Suppressor macrophage treated with lipopolysaccharide for 1 hour (primary cell): ENCODE measurements around the gene CEACAM21.
A peak's percentile ranks its signal among the peaks of the same experiment; 100 is the strongest.
"Not testable (repeated sequence)": the region's sequence is repeated elsewhere in the genome, so short reads cannot be mapped to it uniquely, and the experiment has no call there.

Experiments
- DNase-seq, 3 donors: peaks; one replicate each; pipeline ENCODE4 v3.0.0-alpha.2; 2020 to 2022

CEACAM21 gene

DNA sequence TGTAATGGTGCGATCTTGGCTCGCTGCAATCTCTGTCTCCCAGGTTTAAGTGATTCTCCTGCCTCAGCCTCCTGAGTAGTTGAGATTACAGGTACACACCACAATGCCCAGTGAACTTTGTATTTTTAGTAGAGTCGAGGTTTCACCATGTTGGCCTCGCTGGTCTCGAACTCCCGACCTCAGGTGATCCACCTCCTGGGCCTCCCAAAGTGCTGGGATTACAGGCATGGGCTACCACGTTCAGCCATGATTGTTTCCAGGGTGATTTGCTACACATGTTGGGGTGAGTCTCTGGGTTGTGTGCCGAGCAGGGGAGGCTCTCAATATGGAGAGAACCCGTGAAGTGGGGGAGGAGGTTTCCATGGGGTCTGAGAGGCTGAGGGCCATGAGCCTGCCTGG lies 24.8 kb upstream of the CEACAM21 start:
- no peak for DNase-seq

DNA sequence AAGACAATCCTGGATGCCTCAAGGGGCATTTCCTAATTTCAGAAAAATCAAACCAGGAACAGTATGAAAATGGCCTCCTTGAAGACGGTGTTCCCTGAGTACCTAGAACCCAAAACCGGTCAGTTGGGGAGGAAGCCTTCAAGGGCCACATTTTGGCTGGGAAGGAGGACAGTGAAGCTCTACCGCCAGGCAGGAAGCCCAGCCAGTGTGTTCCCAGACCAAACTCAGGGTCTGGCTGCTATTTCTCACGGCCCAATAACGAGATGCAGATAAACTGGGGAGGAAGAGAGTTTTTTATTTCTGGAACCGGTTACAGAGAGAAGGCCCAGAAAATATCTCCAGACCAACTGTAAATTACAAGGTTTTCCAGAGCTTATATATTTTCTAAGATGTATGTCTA lies 24.3 kb upstream of the CEACAM21 start:
- DNase-seq = no peak

DNA sequence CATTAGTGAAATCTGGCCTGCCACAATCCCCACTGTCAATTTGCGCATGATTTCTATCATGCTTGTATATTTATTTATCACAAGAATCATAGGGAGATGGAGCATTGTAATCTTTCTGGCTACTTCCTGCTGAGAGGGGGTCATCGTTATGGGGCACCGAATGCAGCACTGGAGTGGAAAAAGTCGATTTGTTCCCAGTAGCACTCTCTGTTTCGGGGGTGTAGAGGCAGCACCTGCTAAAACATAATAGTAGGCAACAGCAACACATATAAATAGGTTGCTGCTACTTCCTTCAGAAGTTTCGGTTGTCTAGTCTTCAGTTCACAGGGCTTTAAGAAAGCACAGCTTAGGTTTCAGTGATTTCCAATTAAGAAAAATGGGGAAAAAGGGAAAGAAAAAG lies 23.4 kb upstream of the CEACAM21 start:
- no peak for DNase-seq

DNA sequence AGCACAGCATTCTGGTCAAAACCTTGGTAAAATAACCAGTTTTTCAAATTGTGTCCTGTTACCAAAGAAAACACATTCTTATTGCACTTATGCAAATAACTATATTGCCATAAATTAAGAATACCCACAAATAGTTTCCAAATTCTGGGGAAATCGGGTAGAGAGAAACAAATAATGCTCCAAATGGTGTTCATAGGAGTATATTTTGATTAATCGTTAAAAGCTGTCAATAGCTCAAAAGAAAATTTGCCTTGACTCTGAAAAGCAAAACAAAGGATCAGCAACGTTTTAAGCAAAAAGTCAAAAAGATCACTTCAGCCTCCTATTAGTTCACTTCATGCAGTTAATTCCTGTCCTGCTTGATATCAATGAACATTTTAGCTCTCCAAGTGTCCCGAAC lies 22.2 kb upstream of the CEACAM21 start:
- no peak for DNase-seq

DNA sequence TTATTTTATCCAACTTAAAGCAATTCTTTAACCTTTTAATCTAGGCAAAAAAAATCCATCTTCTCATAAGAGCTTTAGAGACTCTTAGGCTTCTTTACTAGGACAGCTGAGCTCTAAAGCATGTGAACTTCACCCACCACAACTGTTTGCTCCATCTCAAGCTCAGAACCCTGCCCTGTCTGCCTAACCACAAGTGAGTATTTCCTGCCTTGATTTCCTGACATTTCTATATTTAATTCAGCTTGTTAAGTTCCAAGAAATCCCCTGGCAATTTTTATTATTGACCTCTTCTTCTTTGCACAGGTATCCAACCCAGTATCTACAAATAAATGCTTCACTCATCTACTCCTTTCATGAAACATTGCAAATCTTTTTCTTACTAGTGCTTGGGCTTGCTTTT lies 21.1 kb upstream of the CEACAM21 start:
- no peak for DNase-seq

DNA sequence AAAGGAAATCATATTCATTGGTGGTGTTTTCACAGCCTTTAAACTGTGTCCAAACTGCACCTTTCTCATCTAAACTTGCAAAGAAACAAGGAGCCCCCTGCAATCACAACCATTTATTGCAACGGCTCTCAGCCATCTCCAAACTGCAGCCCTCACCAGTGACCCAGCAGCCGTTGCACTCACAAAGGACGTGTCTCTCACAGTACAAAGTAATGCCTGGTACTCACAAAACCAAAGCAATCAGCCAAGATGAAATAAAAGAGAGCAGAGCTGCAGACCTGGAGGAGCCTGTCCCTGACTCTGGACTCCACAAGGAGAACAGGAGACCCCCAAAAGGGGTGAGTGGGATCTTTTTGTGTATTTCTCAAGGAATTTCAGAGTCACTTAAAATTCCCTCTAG lies 20.2 kb upstream of the CEACAM21 start:
- no peak for DNase-seq

DNA sequence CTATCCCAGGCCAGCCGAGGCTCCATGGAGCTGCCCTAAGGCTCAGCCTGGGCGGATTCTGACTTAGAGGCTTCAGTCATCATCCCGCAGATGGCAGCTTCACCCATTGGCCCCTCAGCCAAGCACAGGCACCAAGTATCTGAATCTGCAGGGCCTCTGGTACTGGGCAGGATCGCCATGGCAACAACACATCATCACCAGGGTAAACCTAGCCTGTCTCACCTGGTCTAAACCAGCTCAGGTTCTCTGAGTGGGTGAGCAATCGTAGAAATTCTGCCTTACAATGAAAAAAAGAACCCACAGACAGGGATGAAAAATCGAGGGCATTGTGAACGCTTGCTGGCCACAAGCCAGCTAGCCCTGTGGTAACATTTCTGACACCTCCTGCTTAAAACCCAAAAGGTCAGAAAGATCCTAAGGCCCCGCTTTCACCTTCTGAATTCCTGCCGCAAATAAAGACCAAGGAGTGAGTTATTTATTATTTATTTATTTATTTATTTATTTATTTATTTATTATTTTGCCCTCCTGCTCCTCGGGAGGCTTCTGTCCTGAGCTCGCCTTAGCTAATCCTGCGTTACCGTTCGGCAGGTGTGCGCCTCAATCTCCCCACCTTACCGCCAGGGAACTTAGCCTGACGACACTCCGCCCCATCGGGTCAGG lies 12.0 kb upstream of the CEACAM21 start:
- no peak for DNase-seq

DNA sequence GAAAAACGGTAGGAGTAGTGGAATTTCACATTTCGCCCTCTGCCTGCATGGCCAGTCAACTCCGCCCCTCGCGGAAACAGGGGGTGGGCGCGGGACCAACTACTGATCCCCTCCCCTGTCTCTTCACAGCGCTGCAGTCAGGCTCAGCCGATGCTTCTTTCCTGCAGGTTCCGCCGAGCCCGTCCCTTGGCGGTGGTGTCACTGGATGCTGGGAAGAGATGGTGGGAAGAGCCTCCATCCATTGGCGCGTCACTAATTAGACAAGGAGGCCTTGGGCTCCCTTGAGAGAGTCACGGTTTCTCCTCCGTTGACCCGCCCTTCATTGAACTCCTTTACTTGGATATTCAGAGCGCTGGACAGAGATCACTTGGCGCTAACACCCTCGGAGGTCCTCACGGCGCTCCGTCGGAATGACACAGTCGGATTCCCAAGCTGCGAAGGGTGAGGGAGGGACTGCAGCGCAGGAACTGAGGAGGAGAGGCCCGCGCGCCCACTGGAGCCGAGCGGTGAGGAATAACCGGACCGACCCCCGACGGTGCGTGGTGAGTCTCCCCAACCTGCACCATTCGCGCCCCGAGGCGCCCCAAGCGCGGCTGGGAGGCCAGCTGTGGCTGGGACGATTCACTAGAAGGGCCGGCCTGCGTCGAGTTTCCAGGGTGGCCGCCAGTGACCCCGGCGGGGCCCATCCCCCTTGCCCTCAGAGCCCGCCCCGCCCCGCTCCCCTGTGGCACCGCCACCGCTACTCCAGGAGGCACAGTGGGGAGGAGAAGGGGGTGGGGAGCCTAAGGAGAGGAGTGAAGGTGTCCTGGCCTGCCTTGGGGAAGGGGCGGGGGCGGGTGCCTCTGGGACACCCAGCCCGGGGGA lies 11.2 kb upstream of the CEACAM21 start:
- DNase-seq = peak; percentile 22 to 35 (median 33)

DNA sequence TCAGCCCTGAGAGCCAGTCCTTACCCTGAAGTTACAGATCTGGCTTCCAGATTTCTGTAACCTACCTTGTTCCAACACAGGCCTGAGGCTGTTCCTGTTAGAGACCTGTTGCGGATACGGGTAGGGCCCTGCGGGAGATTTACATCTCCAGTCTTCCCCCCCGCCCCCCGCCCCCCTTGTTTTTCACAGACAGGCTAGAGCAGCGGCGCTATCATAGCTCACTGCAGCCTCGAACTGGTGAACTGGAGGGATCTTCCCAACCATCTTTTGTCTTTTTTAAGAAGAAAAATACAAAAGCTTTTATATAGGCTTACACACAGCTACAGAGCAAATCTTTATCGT lies 10.6 kb upstream of the CEACAM21 start:
- DNase-seq = no peak

DNA sequence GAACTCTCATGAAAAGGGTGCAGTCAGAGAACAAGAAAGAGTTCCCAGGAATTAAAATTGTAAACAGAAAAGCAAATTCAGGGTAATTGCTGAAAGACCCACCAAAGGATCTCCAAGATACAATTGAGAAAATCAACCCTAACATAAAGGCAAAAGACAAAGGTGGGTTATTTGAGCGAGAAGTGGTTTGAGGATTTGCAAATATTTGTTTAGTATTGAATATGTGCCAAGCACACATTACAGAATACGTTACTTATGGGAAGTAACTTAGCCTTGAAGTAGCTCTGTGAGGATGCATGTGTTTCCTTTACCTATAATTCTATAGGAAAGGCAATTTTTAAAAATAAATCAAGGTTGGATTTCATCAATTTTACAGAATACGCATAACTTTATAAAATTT lies 10.0 kb upstream of the CEACAM21 start:
- no peak for DNase-seq

DNA sequence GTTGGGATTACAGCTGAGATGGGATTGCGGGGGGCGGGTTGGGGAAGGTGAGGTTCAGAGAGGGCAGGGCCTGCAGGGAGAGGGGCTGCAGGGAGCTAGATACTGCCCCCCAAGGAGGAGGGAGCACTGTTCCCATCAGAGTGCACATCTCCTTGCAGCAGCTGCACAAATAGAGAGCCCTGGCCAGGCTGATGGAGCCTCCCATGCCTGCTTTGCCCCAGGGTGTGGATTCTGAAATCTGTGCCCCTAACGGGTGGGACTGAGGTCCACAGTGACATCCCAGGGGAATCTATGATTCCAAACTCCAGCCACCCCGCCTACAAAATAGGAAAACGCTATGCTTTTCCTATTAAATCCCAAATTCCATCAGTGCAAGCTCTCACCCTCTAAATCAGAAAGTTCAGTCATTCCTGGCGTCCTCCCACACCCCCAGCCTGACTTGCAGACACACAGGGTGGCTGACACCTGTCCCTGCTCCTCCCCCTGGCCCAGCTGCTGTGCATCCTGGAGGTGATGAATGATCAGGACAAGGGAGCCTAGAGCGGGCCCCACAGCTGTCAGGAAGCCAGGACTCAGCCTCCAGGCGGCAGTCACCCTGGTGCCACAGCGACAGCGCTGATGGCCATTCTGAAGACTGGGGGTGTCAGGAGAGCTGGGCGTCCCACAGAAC lies 6.3 kb upstream of the CEACAM21 start:
- DNase-seq = no peak

DNA sequence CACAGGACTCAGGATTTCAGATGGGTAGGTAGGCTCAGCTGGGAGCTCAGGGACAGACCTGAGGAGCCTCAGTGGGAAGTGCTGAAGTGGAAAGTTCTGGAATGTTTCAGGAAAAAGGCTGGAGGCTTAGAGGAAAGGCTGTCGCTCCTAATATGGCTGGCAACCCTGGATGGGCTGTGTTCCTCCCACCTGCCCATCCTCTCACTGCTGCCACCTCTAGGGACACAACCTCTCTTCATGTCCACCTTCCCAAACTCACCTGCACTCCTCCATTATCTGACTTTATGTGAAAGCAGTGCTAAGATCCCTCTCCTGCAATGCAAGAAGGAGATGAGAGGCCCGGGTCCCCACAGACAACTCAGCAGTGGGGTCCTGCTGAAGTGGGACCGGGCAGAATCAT lies 5.8 kb upstream of the CEACAM21 start:
- no peak for DNase-seq

DNA sequence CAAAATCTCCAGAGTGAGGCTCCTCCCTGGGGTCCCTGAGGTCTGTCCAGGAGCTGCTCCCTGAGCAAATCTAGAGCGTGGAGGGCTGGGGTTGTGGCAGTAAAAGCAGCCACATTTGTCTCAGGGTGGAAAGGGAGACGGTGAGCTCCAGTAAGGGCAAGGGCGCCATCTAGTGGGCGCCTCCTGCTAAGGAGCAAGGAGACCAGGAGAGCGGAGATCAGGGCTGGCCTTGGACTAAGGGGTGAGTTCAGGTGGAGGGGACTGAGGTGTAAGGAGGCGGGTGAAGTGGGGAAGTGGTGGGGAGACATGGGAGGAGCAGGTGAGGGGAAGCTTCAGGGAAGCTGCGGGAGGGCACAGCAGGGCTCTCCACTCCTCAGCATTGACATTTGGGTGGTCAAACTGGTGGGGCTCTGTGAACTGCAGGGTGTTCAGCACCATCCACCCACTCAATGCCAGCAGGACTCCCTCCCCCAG lies 5.3 kb upstream of the CEACAM21 start:
- DNase-seq = peak; percentile 87 to 96 (median 92)

DNA sequence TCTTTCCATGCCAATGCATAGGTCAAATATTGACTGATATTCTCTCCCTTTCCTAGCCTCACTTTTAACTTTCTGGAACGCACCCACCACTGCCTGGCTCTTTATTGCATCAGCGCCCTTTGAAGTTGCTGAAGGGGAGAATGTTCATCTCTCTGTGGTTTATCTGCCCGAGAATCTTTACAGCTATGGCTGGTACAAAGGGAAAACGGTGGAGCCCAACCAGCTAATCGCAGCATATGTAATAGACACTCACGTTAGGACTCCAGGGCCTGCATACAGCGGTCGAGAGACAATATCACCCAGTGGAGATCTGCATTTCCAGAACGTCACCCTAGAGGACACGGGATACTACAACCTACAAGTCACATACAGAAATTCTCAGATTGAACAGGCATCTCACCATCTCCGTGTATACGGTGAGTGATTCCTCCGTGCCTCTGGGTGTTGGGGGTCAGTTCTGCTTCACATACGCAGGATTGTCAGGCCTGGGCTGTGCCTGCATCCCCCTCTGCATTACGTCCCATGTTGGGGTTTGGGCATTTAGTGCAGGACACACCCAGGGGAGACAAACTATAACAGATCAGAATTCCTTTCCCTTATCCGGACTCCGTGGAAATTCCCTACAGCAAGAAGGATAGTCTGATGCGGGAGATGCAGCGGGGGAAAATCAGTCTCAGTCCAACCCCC lies 1.3 kb downstream of the CEACAM21 start:
- no peak for DNase-seq

DNA sequence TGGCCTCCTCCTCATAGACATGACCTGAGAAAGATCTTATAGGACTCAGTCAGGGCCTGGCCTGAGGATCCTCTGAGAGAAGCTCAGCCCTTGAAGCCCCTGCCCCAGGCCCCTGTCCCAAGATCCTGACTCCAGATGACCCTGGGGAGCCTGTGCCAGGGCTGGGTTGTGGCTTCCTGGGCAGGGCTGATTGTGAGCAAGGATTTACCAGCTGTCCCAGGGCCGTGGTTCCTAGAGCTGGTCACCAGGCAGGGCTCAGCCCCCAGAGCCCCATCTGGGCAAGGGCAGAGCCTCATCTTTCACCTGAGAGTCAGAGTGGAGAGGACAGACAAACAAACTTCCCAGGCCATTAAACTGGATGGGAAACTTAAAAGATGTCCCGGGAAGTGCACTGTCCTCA lies 1.9 kb downstream of the CEACAM21 start:
- no peak for DNase-seq

DNA sequence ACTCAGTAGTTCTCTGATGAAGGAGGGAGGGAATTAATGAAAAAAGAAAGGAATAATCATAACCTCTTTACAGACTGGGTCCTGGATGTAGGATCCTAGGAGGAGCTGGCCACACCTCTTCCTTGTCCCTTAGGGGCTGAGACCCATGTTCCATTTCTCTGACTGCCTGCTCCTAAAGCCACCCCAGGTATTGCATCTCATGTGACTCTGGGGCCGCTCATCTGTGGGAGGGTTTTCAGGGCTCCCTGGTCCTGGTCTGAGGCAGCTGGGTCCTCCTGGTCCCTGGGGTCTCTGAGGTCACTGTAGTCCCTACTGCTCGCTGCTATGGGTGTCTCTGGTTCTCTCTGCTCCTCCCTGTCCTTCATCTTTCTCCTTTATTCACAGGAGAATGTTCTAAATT lies 2.9 kb downstream of the CEACAM21 start:
- DNase-seq = no peak

DNA sequence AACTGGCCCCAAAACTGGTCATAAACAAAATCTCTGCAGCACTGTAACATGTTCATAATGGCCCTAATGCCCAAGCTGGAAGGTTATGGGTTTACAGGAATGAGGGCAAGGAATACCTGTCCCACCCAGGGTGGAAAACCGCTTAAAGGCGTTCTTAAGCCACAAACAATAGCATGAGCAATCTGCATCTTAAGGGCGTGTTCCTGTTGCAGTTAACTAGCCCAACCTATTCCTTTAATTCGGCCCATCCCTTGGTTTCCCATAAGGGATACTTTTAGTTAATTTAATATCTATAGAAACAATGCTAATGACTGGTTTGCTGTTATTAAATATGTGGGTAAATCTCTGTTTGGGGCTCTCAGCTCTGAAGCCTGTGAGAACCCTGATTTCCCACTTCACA lies 5.1 kb downstream of the CEACAM21 start:
- DNase-seq = not testable (repeated sequence)

DNA sequence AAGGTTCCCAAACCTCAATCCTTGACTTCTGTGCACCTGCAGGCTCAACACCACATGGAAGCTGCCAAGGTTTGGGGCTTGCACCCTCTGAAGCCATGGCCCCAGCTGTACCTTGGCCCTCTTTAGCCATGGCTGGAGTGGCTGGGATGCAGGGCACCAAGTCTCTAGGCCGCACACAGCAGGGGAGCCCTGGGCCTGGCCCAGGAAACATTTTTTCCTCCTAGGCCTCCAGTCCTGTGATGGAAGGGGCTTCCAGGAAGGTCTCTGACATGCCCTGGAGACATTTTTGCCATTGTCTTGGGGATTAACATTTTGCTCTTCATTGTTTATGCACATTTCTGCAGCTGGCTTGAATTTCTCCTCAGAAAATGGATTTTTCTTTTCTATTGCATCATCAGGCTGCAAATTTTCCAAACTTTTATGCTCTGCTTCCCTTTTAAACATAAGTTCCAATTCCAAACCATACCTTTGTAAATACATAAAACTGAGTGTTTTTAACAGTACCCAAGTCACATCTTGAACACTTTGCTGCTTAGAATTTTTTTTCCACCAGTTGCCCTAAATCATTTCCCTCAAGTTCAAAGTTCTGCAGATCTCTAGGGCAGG lies 6.7 kb downstream of the CEACAM21 start:
- not testable (repeated sequence) for DNase-seq

DNA sequence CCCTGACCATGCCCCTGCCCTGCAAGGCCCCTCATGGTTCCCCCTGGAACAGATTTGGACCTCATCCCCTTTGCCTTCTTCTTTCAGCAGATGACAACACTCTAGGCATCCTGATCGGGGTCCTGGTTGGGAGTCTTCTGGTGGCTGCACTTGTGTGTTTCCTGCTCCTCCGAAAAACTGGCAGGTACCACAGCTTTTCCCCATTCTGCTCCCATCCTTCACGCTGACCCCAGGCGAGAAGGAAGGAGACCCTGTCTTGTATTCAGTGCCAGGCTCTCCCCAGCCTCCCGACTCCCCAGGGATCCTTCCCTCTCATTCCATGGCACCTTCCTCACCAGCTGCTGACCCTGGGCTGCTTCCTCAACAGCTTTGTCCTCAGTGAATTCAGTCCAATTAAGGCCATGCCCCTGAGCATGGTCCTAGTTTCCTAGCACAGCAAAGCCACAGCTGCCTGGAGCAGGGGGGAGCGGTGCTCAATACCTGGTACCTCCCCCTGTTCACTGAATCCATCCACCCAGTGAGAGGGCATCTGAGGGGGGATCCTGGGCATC lies 8.4 kb downstream of the CEACAM21 start:
- no peak for DNase-seq

DNA sequence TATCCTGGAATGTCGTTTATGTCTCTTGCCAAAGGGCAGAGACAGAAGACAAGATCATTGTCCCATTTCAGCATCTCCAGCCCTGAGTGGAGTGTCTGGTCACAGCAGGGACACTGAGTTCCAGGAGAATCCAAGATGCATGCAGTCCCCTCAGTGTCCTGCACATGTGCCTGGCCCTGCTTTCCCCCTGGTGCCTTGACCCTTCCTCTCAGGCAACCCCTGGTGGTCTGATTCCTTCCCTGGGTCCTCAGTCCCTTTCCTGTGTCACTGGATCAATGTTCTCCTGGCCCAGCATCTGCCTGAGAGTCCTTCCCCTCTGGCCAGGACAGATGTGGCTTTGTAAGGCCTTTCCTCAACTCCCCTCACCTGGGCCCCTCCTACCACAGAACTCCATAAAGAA lies 9.0 kb downstream of the CEACAM21 start:
- no peak for DNase-seq

DNA sequence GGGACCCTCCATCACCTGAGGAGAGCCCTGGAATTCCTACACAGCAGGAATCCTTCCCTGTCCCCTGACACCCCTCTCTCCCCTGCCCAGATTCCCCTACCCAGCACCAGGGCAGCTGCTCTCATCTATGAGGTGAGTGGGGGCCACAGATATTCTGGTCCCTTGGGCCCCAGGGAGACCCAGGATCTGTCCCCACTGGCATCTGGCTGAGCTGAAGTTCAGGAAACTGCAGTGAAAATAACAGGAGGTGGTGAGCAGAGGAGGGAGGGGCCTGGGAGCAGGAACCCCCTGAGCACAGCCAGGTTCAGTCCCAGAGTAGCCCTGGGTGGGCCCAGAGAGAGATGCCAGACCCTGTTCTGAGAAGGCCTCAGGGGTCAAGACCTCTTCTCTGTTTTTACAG lies 10.1 kb downstream of the CEACAM21 start:
- DNase-seq = no peak

DNA sequence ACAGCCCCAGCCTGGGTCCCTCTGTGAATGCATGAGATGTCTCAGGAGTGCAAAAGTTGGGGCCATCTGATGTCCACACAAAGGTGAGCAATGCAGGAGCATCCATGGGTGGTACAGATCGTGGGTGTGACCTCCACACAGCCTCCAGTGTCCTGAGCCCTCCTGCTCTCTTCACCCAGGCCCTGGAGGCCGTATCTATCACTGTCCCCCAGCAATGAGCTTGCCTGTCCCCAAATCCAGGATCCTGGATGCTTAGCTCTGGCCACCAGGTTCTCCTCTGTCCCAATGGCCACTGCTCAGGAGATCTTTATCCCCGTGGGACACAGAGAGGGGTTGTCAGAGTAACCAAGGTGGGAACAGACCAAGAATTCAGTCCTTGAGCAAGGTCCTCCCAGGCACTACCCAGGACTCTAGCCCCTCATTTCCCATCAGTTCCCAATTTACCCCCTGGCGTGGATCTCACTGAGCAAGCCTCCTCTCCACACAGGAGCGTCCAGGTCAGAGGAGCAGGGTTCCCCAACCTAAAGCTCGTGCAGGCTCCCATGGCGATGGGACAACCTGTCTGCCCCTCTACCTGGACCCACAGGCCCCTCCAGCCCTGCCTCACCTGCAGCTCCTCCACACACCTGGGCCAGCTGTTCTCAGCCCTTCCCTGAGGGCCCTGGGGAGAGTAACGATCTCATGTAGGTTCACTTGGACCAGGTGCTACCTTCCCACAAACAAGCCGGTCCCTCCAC lies 11.3 kb downstream of the CEACAM21 start:
- no peak for DNase-seq
